ENCODE results near the gene ASPSCR1. TPM values are rescaled to one million over a fixed set of nuclear protein-coding genes. Genes with fewer than 3 reads are reported as not detected.

Gene ASPSCR1
- total RNA-seq, 2 donors from 2014 or later = 17.9 to 57.4 TPM

DNA sequence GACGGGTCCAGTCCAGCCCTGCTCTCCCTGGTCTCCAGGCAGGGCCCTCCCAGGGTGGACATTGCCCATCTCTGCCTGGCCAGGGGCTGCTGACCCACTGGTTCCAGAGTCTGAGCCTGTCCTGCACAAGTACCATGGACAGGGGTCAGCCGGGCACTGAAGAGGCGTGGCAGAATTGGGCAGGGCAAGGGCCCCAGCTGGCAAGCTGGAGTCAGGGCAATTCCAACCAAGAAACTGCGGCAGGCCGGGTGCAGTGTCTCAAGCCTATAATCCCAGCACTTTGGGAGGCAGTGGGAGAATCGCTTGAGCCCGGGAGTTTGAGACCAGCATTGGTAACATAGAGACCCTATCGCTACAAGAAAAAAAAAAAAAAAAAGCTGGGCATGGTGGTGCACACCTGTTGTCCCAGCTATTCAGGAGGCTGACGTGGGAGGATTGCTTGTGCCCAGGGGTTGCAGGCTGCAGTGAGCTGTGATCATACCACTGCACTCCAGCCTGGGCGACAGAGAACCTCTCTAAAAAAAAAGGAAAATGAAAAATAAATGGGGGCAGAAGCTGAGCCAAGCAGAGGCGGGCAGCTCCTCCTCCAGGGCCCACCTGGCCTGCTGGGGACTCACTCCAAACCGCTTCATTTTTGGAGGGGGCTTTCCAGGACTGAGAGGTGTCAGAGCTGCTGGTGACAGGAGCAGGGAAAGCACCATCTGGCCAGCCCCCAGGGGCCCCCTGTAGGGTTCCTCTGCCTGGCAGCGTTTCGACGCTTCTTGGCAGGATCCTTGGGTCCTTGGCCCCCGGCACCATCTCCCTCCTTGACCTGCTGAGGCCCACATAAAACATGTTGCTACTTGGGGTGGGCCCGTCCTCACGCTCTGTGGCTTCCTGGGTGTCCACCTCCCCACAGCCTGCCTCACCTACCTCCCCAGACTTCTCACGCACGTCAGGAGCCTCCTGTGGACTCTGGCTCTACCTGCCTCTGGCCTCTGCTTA, 47.0 kb upstream of the ASPSCR1 start:
- peaks cover 29% of the 10 kb centered on the region for H3K4me1 ChIP-seq
- no peaks in the 10 kb centered on the region for H3K27me3 ChIP-seq
- H3K36me3 ChIP-seq (replicated peaks in 1 of 2; ENCODE audit: insufficient read depth in 1 of 2, low read depth in 2 of 2) = no peaks in the 10 kb centered on the region
- DNase-seq = peak in 2 of 4 donors; percentile 40 to 46
- H3K9me3 ChIP-seq = no peaks in the 10 kb centered on the region
- no peak overlapping the region for H3K27ac ChIP-seq
- intact Hi-C loops (cut with DNase I) = no loop called here
- no peak overlapping the region for H3K4me3 ChIP-seq
- TF ChIP-seq, protein P1, sequence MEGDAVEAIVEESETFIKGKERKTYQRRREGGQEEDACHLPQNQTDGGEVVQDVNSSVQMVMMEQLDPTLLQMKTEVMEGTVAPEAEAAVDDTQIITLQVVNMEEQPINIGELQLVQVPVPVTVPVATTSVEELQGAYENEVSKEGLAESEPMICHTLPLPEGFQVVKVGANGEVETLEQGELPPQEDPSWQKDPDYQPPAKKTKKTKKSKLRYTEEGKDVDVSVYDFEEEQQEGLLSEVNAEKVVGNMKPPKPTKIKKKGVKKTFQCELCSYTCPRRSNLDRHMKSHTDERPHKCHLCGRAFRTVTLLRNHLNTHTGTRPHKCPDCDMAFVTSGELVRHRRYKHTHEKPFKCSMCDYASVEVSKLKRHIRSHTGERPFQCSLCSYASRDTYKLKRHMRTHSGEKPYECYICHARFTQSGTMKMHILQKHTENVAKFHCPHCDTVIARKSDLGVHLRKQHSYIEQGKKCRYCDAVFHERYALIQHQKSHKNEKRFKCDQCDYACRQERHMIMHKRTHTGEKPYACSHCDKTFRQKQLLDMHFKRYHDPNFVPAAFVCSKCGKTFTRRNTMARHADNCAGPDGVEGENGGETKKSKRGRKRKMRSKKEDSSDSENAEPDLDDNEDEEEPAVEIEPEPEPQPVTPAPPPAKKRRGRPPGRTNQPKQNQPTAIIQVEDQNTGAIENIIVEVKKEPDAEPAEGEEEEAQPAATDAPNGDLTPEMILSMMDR (IDR thresholded peaks at IDR 0.05) = no peak
- no peak for TF ChIP-seq POLR2A (IDR thresholded peaks at IDR 0.05)
- no peak for ATAC-seq
- 70 to 81% methylated on average over 16 to 20 of the region's 20 CpGs for WGBS, 2 donors

DNA sequence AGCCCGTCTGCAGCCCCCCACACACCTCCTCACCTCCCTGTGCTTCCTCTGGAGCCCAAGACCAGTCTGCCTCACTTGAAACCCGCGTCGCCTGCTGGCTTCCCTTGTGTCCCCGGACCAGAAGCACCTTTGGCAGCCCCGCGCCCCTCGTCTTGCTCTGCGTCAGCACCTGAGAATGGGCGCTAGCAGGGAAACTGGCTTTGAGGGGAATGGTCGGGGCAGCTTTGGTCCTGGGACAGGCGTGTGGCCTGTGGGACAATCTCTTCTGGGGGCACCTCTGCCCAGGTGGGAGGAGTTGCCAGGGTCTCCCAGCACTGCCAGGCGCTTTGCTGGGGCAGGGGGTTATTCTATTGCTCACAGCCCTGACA, 46.3 kb upstream of the ASPSCR1 start:
- Histone ChIP-seq H3K4me3 (no peak overlapping the region), H3K27ac (no peak overlapping the region), H3K9me3 (no peaks in the 10 kb centered on the region), H3K4me1 (peaks cover 29% of the 10 kb centered on the region), H3K36me3 (replicated peaks in 1 of 2; ENCODE audit: insufficient read depth in 1 of 2, low read depth in 2 of 2) (no peaks in the 10 kb centered on the region), H3K27me3 (no peaks in the 10 kb centered on the region)
- ATAC-seq (no peak), DNase-seq (peak in 1 of 4 donors; percentile 21)
- WGBS, 2 donors = 62 to 80% methylated on average over 12 to 13 of the region's 13 CpGs
- TF ChIP-seq POLR2A (IDR thresholded peaks at IDR 0.05) = no peak
- TF ChIP-seq, protein P1 (IDR thresholded peaks at IDR 0.05) = no peak
- intact Hi-C loops (cut with DNase I) = no loop called here

DNA sequence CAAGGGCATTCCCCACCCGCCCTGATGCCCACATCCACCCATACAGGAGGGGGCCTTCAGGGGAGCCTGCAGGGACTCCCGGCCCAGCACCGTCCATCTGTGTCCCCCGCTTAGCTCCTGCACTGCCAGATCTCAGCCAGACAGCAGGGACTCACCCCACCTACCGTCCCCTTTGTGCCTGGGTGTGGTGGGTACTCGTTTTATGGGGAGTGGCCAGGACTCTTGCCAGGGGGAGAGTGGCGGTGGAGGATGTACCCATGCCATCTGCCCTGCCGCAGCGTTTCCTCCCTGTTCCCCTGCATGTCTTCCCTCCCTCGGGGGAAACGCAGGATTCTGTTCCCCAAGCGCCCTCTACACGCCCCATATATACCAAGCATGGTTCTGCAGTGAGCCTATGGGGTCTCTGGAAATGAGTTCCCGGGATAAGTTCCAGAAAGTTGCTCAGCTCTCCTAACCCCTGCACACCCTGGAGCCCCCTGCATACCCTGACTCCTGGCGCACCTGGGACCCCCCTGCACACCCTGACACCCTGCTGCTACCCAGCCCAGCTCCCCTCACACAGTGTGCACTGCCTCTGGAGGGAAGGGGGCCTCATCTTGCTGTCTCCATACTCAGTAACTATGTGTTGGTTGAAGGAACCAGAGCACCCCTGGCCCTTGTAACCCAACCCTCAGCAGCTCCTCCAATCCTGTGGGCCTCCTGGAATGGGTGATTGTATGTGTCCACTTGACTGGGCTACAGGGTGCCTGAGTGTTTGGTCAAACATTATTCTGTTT, 45.7 kb upstream of the ASPSCR1 start:
- Histone ChIP-seq H3K27me3 (no peaks in the 10 kb centered on the region), H3K9me3 (no peaks in the 10 kb centered on the region), H3K36me3 (replicated peaks in 1 of 2; ENCODE audit: insufficient read depth in 1 of 2, low read depth in 2 of 2) (no peaks in the 10 kb centered on the region), H3K4me1 (peaks cover 33% of the 10 kb centered on the region), H3K4me3 (no peak overlapping the region), H3K27ac (no peak overlapping the region)
- ATAC-seq = no peak
- TF ChIP-seq POLR2A (IDR thresholded peaks at IDR 0.05) = no peak
- TF ChIP-seq, protein P1 (IDR thresholded peaks at IDR 0.05) = no peak
- intact Hi-C loops (cut with DNase I) = no loop called here
- 32 to 56% methylated on average over 7 to 15 of the region's 15 CpGs for WGBS, 2 donors
- peak in 1 of 4 donors; percentile 13 for DNase-seq

DNA sequence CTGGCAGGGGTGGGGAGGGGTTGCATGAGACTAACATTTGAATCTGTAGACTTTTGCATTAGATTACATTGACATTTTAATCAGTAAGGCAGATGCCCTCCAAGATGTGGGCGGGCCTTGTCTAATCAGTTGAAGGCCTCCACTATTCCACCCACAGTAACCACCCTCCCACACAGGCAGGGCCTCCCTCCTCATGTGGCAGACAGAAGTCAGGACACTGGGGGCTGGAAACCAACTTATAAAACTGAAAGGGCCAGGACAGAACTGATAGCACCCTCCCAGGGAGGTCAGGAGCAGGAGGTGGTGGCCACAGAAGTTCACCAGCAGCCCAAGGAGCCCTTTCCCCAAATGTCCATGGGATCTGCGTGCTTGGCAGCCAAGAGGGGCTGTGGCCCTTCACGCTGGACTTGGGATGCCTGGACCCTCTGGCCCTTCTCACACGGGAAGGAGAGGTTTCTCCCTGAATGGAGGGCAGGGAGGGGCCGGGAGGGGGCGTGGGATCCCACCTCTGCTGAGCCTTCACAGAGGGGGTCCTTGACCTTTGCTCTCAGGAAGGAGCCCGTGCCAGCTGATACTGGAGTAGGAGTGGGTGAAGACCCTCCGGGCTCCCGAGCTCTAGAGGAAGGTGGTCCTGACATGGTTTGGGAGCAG, 45.0 kb upstream of the ASPSCR1 start:
- Histone ChIP-seq H3K4me1 (peaks cover 37% of the 10 kb centered on the region), H3K4me3 (no peak overlapping the region), H3K27ac (no peak overlapping the region), H3K27me3 (no peaks in the 10 kb centered on the region), H3K9me3 (no peaks in the 10 kb centered on the region), H3K36me3 (replicated peaks in 1 of 2; ENCODE audit: insufficient read depth in 1 of 2, low read depth in 2 of 2) (no peaks in the 10 kb centered on the region)
- WGBS, 2 donors = 57 to 66% methylated on average over 9 of the region's 9 CpGs
- TF ChIP-seq, protein P1 (IDR thresholded peaks at IDR 0.05) = no peak
- TF ChIP-seq POLR2A (IDR thresholded peaks at IDR 0.05) = no peak
- DNase-seq (no peak), ATAC-seq (no peak)
- intact Hi-C loops (cut with DNase I) = no loop called here

All from body of pancreas (tissue), 4 donors.